Neural progenitor cell (in vitro differentiated cells): ENCODE measurements around the gene PEAK1. TPM values are rescaled to one million over a fixed set of nuclear protein-coding genes. Genes with fewer than 3 reads are reported as not detected.

ENCODE experiments used
- DNase-seq: peaks from one replicate; pipeline ENCODE4 v3.0.0-alpha.2; 2016; ENCODE audit warnings: low spot score
- H2AFZ ChIP-seq: fragments of 200-600 bp; sonication (generic); replicated peaks from 2 replicates; pipeline ENCODE4 v1.6.1; 2016; ENCODE audit warnings: antibody characterized with exemption
- H3F3A ChIP-seq: fragments of 200-600 bp; sonication (generic); 2 replicates; pipeline ENCODE4 v1.6.1; 2016; ENCODE audit warnings: antibody characterized with exemption, low read depth
- H3K27ac ChIP-seq: fragments of 200-600 bp; sonication (generic); 2 replicates; pipeline ENCODE4 v1.5.1; 2016; ENCODE audit warnings: mild to moderate bottlenecking
- H3K27me3 ChIP-seq: fragments of 200-600 bp; sonication (generic); 2 replicates; pipeline ENCODE4 v1.6.1; 2016; ENCODE audit warnings: mild to moderate bottlenecking, moderate library complexity
- H3K36me3 ChIP-seq: fragments of 200-600 bp; sonication (generic); 2 replicates; pipeline ENCODE4 v1.5.1; 2016
- H3K4me1 ChIP-seq: fragments of 200-600 bp; sonication (generic); 2 replicates; pipeline ENCODE4 v1.6.1; 2016; ENCODE audit warnings: mixed run types
- H3K4me2 ChIP-seq: fragments of 200-600 bp; sonication (generic); 2 replicates; pipeline ENCODE4 v1.6.1; 2016
- H3K4me3 ChIP-seq: fragments of 200-600 bp; sonication (generic); 2 replicates; pipeline ENCODE4 v1.5.1; 2016
- H3K79me2 ChIP-seq: fragments of 200-600 bp; sonication (generic); 2 replicates; pipeline ENCODE4 v1.6.1; 2016; ENCODE audit warnings: low read depth
- H3K9ac ChIP-seq: fragments of 200-600 bp; sonication (generic); 2 replicates; pipeline ENCODE4 v1.6.1; 2016
- H3K9me3 ChIP-seq: fragments of 200-600 bp; sonication (generic); 2 replicates; pipeline ENCODE4 v1.5.1; 2016; ENCODE audit warnings: low read depth
- H4K20me1 ChIP-seq: fragments of 200-600 bp; sonication (generic); 2 replicates; pipeline ENCODE4 v1.6.1; 2016; ENCODE audit warnings: low read depth
- H3K27ac Mint-ChIP-seq: 3 replicates; pipeline ENCODE4 v1.8.0; 2021; ENCODE audit warnings: mixed read lengths
- H3K27me3 Mint-ChIP-seq: 2 replicates; pipeline ENCODE4 v1.8.0; 2022; ENCODE audit warnings: low read depth, mild to moderate bottlenecking, inconsistent platforms, moderate library complexity, mixed read lengths; ENCODE audit not compliant: insufficient read depth
- H3K36me3 Mint-ChIP-seq: 3 replicates; pipeline ENCODE4 v1.8.0; 2021; ENCODE audit warnings: mixed read lengths
- H3K4me1 Mint-ChIP-seq: 3 replicates; pipeline ENCODE4 v1.8.0; 2021; ENCODE audit warnings: mixed read lengths
- H3K4me3 Mint-ChIP-seq: 3 replicates; pipeline ENCODE4 v1.8.0; 2021; ENCODE audit warnings: mild to moderate bottlenecking, moderate library complexity, mixed read lengths
- H3K9me3 Mint-ChIP-seq: 3 replicates; pipeline ENCODE4 v1.8.0; 2020; ENCODE audit warnings: mixed read lengths
- EZH2 ChIP-seq: fragments of 200-600 bp; sonication (generic); IDR thresholded peaks from 2 replicates; pipeline ENCODE4 v1.6.1; 2017; ENCODE audit warnings: antibody characterized with exemption, mild to moderate bottlenecking, moderate library complexity
- EZH2phosphoT487 ChIP-seq: fragments of 200-600 bp; sonication (generic); IDR thresholded peaks from 2 replicates; pipeline ENCODE4 v1.6.1; 2017; ENCODE audit warnings: antibody characterized with exemption
- total RNA-seq: library from RNA; depleted of rRNA; stranded (reverse); fragments of >200 nt; gene quantifications from 2 replicates; pipeline ENCODE4 v1.2.3, GENCODE V29; 2015; ENCODE audit warnings: low replicate concordance
- TF ChIP-seq, protein P1 (sequence below): fragments of 200-600 bp; sonication (generic); IDR thresholded peaks from 2 replicates; pipeline ENCODE4 v1.5.1; 2017; ENCODE audit warnings: antibody characterized with exemption, mild to moderate bottlenecking

The PEAK1 gene
- total RNA-seq, 1 donor from 2014 or later: 30.9 TPM

DNA sequence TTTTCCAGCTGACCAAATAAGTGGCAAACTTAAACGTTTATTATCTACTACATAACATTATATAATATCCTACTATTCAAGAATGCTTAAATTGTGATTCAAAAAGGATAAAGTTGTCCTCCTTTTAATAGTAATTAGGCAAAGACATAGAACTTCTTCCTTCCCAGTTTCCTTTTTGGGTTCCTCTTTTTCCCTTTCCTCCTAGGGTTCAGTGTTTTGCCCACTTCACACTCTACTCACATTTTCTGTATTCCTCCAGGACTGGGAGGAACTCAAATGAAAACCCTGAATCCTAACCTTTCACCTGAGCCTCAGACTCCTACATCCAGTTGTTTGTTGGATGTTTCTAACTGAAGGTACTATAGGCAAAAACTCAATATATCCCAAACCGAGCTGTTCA, 132.5 kb downstream of the PEAK1 start:
- H3F3A ChIP-seq: peaks cover 11% of the 10 kb centered on the region
- peak overlapping the region; percentile 12 for H3K9ac ChIP-seq
- H3K9me3 Mint-ChIP-seq: no peaks in the 10 kb centered on the region
- TF ChIP-seq EZH2 (no peak), EZH2phosphoT487 (no peak)
- TF ChIP-seq, protein P1, sequence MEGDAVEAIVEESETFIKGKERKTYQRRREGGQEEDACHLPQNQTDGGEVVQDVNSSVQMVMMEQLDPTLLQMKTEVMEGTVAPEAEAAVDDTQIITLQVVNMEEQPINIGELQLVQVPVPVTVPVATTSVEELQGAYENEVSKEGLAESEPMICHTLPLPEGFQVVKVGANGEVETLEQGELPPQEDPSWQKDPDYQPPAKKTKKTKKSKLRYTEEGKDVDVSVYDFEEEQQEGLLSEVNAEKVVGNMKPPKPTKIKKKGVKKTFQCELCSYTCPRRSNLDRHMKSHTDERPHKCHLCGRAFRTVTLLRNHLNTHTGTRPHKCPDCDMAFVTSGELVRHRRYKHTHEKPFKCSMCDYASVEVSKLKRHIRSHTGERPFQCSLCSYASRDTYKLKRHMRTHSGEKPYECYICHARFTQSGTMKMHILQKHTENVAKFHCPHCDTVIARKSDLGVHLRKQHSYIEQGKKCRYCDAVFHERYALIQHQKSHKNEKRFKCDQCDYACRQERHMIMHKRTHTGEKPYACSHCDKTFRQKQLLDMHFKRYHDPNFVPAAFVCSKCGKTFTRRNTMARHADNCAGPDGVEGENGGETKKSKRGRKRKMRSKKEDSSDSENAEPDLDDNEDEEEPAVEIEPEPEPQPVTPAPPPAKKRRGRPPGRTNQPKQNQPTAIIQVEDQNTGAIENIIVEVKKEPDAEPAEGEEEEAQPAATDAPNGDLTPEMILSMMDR: no peak
- no peak overlapping the region for H3K4me3 Mint-ChIP-seq
- H3K27ac ChIP-seq: no peak overlapping the region
- H4K20me1 ChIP-seq: no peaks in the 10 kb centered on the region
- no peaks in the 10 kb centered on the region for H3K9me3 ChIP-seq
- peaks cover 3% of the 10 kb centered on the region for H3K36me3 Mint-ChIP-seq
- H3K79me2 ChIP-seq: no peaks in the 10 kb centered on the region
- H3K27ac Mint-ChIP-seq: no peak overlapping the region
- DNase-seq: no peak
- no peak overlapping the region for H2AFZ ChIP-seq
- H3K4me2 ChIP-seq: no peak overlapping the region
- no peaks in the 10 kb centered on the region for H3K27me3 Mint-ChIP-seq
- H3K36me3 ChIP-seq: peaks cover 8% of the 10 kb centered on the region
- H3K4me1 Mint-ChIP-seq: peaks cover under 1% of the 10 kb centered on the region
- no peak overlapping the region for H3K4me3 ChIP-seq
- H3K4me1 ChIP-seq: peaks cover 5% of the 10 kb centered on the region
- H3K27me3 ChIP-seq: no peaks in the 10 kb centered on the region

DNA sequence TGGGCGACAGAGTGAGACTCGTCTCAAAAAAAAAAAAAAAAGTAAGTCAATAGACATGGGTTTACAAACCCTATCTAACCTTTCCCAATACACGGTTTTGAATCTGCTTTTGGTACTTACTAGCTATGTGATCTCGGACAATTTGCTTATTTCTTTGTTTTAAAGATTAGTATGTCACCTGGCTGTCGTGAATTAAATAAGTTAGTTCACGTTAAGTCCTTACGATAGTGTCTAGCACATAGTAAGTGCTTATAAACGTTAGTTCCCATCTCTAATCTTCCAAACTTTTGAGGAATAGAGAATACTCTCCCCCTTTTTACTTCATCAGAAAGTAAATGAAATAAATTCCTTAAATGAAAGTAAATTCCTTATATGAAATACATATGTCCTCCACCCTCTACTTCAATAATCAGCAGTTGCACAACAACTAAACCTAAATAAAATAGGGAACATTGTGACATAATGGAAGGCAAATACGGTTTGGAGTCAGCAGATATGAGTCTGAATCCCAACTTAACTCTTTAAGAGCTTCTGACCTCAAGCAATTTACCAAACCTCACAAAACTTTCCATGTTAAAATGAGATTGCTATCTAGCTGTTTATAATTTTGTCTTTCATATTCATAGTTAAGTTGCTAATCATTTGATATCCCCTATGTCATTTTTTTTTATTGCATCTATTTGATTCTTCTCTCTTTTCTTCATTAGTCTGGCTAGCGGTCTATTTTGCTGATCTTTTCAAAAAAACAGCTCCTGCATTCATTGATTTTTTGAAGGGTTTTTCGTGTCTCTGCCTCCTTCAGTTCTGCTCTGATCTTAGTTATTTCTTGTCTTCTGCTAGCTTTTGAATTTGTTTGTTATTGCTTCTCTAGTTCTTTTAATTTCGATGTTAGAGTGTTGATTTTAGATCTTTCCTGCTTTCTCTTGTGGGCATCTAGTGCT, 134.6 kb downstream of the PEAK1 start:
- H3K36me3 Mint-ChIP-seq: peaks cover 3% of the 10 kb centered on the region
- H3K27me3 ChIP-seq: no peaks in the 10 kb centered on the region
- peaks cover 12% of the 10 kb centered on the region for H3K4me1 ChIP-seq

DNA sequence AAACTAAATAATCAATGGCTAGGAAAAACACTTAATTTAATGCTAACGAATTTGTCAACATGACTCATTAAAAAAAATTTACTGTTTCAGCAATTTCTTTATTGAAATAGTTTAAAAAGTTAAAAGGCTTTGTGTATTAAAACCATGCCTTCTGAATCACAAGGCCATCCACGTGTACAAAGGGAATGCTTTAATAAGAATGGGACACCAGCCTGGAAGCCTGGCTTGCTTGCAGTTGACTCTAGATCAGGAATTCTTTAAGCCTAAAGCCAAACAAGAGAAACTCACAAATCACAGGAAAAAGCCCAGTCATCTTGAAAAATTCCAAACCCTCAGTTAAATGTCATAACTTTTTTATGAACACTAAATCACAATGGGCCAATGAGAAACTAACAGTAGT, 137.6 kb downstream of the PEAK1 start:
- H3K36me3 Mint-ChIP-seq: peaks cover 7% of the 10 kb centered on the region
- peaks cover 12% of the 10 kb centered on the region for H3K4me1 ChIP-seq
- H3K9me3 ChIP-seq: no peaks in the 10 kb centered on the region
- no peaks in the 10 kb centered on the region for H4K20me1 ChIP-seq
- peak overlapping the region; percentile 31 for H3K27ac ChIP-seq
- no peaks in the 10 kb centered on the region for H3K27me3 ChIP-seq
- peaks cover 6% of the 10 kb centered on the region for H3K4me1 Mint-ChIP-seq
- no peaks in the 10 kb centered on the region for H3K9me3 Mint-ChIP-seq
- no peak overlapping the region for H3K27ac Mint-ChIP-seq
- DNase-seq: peak; percentile 45
- peaks cover 8% of the 10 kb centered on the region for H3K36me3 ChIP-seq
- TF ChIP-seq, protein P1: no peak
- TF ChIP-seq EZH2 (no peak), EZH2phosphoT487 (no peak)
- peaks cover 11% of the 10 kb centered on the region for H3F3A ChIP-seq
- no peaks in the 10 kb centered on the region for H3K79me2 ChIP-seq
- no peak overlapping the region for H3K4me3 Mint-ChIP-seq
- H3K4me2 ChIP-seq: peak overlapping the region; percentile 1
- no peak overlapping the region for H3K4me3 ChIP-seq
- no peaks in the 10 kb centered on the region for H3K27me3 Mint-ChIP-seq
- no peak overlapping the region for H3K9ac ChIP-seq
- H2AFZ ChIP-seq: no peak overlapping the region

More for the DNA sequence above, 134.6 kb downstream of the PEAK1 start:
- no peak overlapping the region for H3K27ac Mint-ChIP-seq
- DNase-seq: no peak
- Histone ChIP-seq H3K9me3 (no peaks in the 10 kb centered on the region), H3K9ac (no peak overlapping the region), H3K36me3 (peaks cover 8% of the 10 kb centered on the region), H3K27ac (peak overlapping the region; percentile 38), H3K4me3 (no peak overlapping the region), H4K20me1 (no peaks in the 10 kb centered on the region), H3K4me2 (no peak overlapping the region), H3K79me2 (no peaks in the 10 kb centered on the region), H2AFZ (no peak overlapping the region), H3F3A (peaks cover 11% of the 10 kb centered on the region)
- no peaks in the 10 kb centered on the region for H3K9me3 Mint-ChIP-seq
- peaks cover 6% of the 10 kb centered on the region for H3K4me1 Mint-ChIP-seq
- no peaks in the 10 kb centered on the region for H3K27me3 Mint-ChIP-seq
- TF ChIP-seq EZH2 (no peak), EZH2phosphoT487 (no peak)
- TF ChIP-seq, protein P1: no peak
- no peak overlapping the region for H3K4me3 Mint-ChIP-seq
